GM18505 (cell line): ENCODE data around the gene MOG.

Source experiments
- ATAC-seq: cut with Tn5 transposase; IDR thresholded peaks from one replicate; pipeline ENCODE4 v1.9.1; 2021; ENCODE audit not compliant: unreplicated experiment
- POLR2A ChIP-seq: IDR thresholded peaks from 4 replicates; pipeline ENCODE4 v1.6.1; 2011; ENCODE audit warnings: borderline replicate concordance; ENCODE audit not compliant: insufficient read depth, insufficient read length; ENCODE audit errors: extremely low read depth

Gene MOG

DNA sequence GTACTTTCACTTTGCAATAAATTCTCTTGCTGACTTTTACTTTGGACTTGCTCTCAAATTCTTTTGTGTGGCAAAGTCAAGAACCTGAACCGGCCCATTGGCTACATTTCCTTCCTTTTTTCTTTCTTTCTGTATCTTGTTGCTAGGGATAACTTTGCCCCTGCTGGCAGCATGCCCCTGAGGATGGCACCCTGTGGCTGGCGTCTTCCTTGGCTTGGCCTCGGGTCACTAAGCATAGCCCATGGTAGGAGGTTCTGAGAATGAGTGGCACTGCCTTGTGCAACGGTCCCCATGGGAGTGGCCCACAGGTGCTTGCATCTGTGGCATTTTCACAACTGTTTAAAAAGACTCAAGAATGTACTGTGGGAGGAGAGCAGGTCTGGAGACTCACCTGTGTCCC is 52.3 kb downstream of the MOG start:
- TF ChIP-seq POLR2A: no peak
- no peak for ATAC-seq

DNA sequence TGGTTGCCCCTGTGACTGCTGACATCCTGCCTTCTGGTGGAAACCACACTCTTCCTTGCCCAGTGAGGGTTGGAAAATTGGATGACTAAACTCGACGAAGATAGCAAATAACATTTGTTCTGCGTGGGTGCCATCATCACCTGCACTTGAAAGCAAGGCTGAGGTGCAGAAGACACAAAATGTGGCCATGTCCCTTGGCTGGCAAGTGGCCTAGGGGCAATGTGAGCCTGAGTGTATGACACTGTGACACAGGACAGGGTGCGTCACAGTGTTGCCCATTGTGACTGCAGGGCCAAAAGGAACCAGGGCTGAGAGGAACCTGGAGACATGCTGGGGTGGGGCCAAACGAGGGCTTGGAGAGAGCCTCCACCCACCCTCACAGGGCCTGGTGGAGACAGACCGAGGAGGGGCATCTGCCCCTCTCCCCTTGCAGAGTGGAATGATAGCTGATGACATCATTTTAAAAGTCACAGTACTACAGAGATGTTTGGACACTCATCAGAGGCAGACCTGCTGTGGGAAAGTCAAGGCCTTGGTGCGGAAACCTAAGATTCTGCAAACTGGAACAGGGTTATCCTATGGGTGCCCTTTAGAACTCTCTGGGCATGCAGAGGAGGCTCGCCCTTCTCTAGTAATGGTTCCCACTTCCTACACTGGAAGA is 53.5 kb downstream of the MOG start:
- ATAC-seq: no peak
- no peak for TF ChIP-seq POLR2A

DNA sequence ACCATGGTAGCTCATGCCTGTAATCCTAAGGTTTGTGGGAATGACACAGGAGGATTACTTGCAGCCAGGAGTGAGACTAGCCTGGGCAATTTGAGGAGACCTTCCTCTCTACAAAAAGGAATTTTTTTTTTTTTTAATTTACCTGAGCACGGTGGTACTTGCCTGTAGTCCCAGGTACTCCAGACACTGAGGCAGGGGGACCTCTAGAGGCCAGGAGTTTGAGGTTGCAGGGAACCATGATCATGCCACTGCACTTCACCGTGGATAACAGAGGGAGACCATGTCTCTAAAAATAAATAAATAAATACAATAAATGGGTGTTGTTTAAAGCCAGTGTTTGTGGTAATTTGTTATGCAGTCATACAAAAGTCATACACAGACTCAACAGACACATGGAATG is 64.0 kb downstream of the MOG start:
- ATAC-seq: no peak
- TF ChIP-seq POLR2A: no peak
